Activated CD4-positive, alpha-beta T cell treated with anti-CD3 and anti-CD28 coated beads, Interleukin-2, amount 10 ng/mL, durations not matched to agents 7 days and 5 days (primary cell): ENCODE measurements around the gene NAA80. TPM values are rescaled to one million over a fixed set of nuclear protein-coding genes. Genes with fewer than 3 reads are reported as not detected.
A peak's percentile ranks its signal among the peaks of the same experiment; 100 is the strongest.

Experiments used
- CTCF ChIA-PET: fragments of 350-600 bp; sonication (Branson Sonifier 250); formaldehyde crosslinking; loops from one replicate; lab custom pipeline; 2021; ENCODE audit warnings: antibody characterized with exemption; lab: Charles Lee
- POLR2A ChIA-PET: fragments of 350-600 bp; sonication (Branson Sonifier 250); formaldehyde crosslinking; loops from one replicate; lab custom pipeline; 2021; ENCODE audit warnings: antibody characterized with exemption; lab: Charles Lee
- DNase-seq: peaks from one replicate; pipeline ENCODE4 v3.0.0-alpha.2; 2020
- H3K27ac Mint-ChIP-seq: one replicate; pipeline ENCODE4 v1.8.0; 2021; ENCODE audit warnings: mild to moderate bottlenecking, moderate library complexity, mixed read lengths
- H3K27me3 Mint-ChIP-seq: one replicate; pipeline ENCODE4 v1.8.0; 2021; ENCODE audit warnings: mixed read lengths
- H3K36me3 Mint-ChIP-seq: one replicate; pipeline ENCODE4 v1.8.0; 2021; ENCODE audit warnings: low read depth, mixed read lengths
- H3K4me1 Mint-ChIP-seq: one replicate; pipeline ENCODE4 v1.8.0; 2021; ENCODE audit warnings: mixed read lengths
- H3K4me3 Mint-ChIP-seq: one replicate; pipeline ENCODE4 v1.8.0; 2021; ENCODE audit warnings: mild to moderate bottlenecking, moderate library complexity, mixed read lengths
- H3K9me3 Mint-ChIP-seq: one replicate; pipeline ENCODE4 v1.8.0; 2021; ENCODE audit warnings: mixed read lengths
- total RNA-seq, 2 experiments: library from RNA; stranded (reverse); gene quantifications; one replicate each; pipeline ENCODE4 v1.2.3, GENCODE V29; 2021

The NAA80 gene
- total RNA-seq, 2 experiments from 2014 or later = 28.9 to 31.7 TPM

DNA sequence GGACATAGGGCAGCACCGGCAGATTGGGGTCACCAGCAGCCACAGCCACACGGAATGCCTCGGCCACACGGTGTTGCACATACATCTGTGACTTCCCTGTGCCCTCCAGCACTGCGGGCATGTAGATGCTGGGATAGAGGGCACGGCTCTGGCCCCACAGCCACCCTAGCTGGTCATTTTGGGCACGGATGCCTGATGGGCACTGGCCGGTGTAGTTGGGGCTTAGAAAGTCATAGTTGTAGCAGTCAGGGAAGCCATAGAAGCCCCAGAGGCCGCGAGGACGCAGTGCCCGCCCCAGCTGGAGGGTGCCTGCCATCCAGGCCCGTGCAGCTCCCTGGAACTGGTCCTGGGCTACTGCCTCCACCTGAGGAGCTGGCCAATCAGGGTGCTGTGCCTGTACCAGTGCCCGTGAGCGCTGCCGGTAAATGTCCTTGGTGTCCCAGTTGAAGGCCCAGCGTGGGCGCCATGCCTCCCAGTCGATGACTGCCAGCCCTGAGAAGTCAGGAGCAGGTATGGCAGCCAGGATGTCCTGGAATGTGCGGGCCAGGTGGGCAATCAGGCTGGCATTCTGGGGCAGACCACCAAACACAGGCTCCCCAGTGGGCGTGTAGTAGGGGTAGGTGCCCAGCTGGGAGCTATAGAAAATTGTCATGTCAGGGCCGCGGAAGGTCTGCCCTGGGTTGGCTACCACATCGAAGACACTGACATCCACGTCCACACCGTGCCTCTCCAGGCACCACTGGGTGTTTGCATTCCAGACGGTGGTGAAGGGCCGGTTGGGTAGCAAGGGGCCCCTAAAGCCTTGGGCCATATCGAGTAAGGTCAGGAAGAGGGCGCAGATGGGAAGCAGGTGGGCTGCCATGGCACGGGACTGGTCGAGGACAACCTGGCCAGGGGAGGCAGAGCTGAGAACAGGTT is 3.1 kb upstream of the NAA80 start:
- H3K27me3 Mint-ChIP-seq = no peaks in the 10 kb centered on the region
- H3K36me3 Mint-ChIP-seq = no peaks in the 10 kb centered on the region
- ChIA-PET POLR2A (interaction anchor here (0.6 to 0.7 kb wide), 2 partner anchors 67 to 1653 kb away, joined by 3 read pairs; no protein-coding TSS in a partner anchor), CTCF (interaction anchor here (0.6 to 1.1 kb wide), 3 partner anchors 15 to 484 kb away, joined by 3 to 4 read pairs (median 4); no protein-coding TSS in a partner anchor)
- H3K4me1 Mint-ChIP-seq = peaks cover 26% of the 10 kb centered on the region
- H3K27ac Mint-ChIP-seq = no peak overlapping the region
- DNase-seq = peak; percentile 5
- no peaks in the 10 kb centered on the region for H3K9me3 Mint-ChIP-seq
- H3K4me3 Mint-ChIP-seq = no peak overlapping the region

GRCh38 chr3:50300681-50301254 is 1.6 kb upstream of the NAA80 start:
- peaks cover 30% of the 10 kb centered on the region for H3K4me1 Mint-ChIP-seq
- no peaks in the 10 kb centered on the region for H3K27me3 Mint-ChIP-seq
- ChIA-PET POLR2A (no interaction called here), CTCF (no interaction called here)
- no peaks in the 10 kb centered on the region for H3K9me3 Mint-ChIP-seq
- H3K27ac Mint-ChIP-seq = peak overlapping the region; percentile 100
- peak overlapping the region; percentile 95 for H3K4me3 Mint-ChIP-seq
- peaks cover 1% of the 10 kb centered on the region for H3K36me3 Mint-ChIP-seq
- no peak for DNase-seq

DNA sequence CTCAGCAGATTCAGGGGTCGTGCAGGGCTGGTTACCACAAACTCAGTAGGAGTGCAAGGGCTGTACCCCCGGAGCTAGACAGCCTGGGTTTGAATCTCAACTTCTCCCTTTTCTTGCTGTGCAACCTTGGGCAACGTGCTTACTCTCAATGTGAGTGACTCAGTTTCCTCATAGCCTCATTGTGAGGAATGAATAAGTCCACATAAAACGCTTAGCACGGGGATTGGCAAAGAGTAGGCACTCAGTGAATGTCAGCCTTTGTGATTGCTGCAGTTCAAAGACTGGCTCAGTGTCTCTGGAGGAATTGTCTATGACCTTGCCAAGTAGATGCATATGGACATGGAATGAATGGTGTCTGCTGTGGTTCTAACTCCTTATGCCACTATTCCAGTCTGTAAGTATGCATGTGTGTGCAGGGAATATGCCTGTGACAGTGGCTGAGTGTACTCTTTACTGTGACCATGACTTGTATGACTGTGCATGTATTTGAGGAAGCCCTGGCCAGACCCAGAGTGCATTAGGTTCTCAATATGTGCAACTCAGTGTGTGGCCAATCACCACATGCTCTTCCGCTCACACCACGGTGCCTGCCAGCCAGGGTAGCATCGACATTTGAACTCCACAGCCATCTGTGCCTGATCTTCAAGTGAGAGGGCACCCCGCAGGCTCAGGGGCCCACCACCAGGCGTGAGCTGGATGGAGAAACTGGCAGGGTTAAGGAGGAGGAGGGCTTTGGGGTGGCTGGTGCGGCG is 900 bp upstream of the NAA80 start:
- POLR2A ChIA-PET = interaction anchor here (0.7 to 1.1 kb wide), 2 partner anchors 37 to 51 kb away, joined by 3 read pairs; partner anchors contain the start of genes CYB561D2 and NPRL2
- no peaks in the 10 kb centered on the region for H3K9me3 Mint-ChIP-seq
- peak overlapping the region; percentile 100 for H3K27ac Mint-ChIP-seq
- peak overlapping the region; percentile 95 for H3K4me3 Mint-ChIP-seq
- peaks cover 1% of the 10 kb centered on the region for H3K36me3 Mint-ChIP-seq
- CTCF ChIA-PET = interaction anchor here (0.7 to 4.5 kb wide), 14 partner anchors 11 to 105 kb away, joined by 3 to 21 read pairs (median 6); partner anchors contain the start of genes HYAL2, RASSF1 and TUSC2
- DNase-seq = peak; percentile 6
- H3K4me1 Mint-ChIP-seq = peaks cover 30% of the 10 kb centered on the region
- no peaks in the 10 kb centered on the region for H3K27me3 Mint-ChIP-seq

DNA sequence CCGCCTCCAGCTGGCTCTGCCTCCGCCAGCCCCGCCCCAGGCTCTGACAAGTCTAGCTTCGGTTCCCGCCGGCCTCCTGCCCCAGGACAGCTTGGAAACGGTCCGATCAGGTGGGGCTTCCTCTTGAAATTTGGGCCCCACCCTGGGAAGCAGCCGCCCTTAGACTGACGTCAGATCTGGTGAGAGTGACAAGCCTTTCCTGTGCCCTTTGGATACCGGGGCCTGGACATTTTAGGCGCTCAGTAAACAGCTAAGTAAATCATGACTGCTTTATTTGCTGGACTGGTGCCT is 378 bp upstream of the NAA80 start:
- H3K9me3 Mint-ChIP-seq = no peaks in the 10 kb centered on the region
- POLR2A ChIA-PET = interaction anchor here (0.7 to 1.1 kb wide), 2 partner anchors 38 to 51 kb away, joined by 3 read pairs; partner anchors contain the start of genes CYB561D2 and NPRL2
- H3K27me3 Mint-ChIP-seq = no peaks in the 10 kb centered on the region
- peak overlapping the region; percentile 95 for H3K4me3 Mint-ChIP-seq
- H3K36me3 Mint-ChIP-seq = peaks cover 1% of the 10 kb centered on the region
- DNase-seq = no peak
- CTCF ChIA-PET = interaction anchor here (0.7 to 4.5 kb wide), 15 partner anchors 10 to 105 kb away, joined by 3 to 21 read pairs (median 6); partner anchors contain the start of genes GNAI2, HYAL2, RASSF1 and TUSC2
- H3K4me1 Mint-ChIP-seq = peaks cover 30% of the 10 kb centered on the region
- peak overlapping the region; percentile 100 for H3K27ac Mint-ChIP-seq

GRCh38 chr3:50297896-50298725 is 1.1 kb downstream of the NAA80 start:
- peaks cover 1% of the 10 kb centered on the region for H3K36me3 Mint-ChIP-seq
- H3K4me3 Mint-ChIP-seq = peak overlapping the region; percentile 95
- ChIA-PET POLR2A (no interaction called here), CTCF (interaction anchor here (0.6 to 4.5 kb wide), 15 partner anchors 9 to 294 kb away, joined by 3 to 21 read pairs (median 6); partner anchors contain the start of genes CYB561D2, GNAI2, HYAL2 and LSMEM2)
- peak overlapping the region; percentile 100 for H3K27ac Mint-ChIP-seq
- DNase-seq = peak; percentile 8
- peaks cover 35% of the 10 kb centered on the region for H3K4me1 Mint-ChIP-seq
- no peaks in the 10 kb centered on the region for H3K9me3 Mint-ChIP-seq
- H3K27me3 Mint-ChIP-seq = no peaks in the 10 kb centered on the region

DNA sequence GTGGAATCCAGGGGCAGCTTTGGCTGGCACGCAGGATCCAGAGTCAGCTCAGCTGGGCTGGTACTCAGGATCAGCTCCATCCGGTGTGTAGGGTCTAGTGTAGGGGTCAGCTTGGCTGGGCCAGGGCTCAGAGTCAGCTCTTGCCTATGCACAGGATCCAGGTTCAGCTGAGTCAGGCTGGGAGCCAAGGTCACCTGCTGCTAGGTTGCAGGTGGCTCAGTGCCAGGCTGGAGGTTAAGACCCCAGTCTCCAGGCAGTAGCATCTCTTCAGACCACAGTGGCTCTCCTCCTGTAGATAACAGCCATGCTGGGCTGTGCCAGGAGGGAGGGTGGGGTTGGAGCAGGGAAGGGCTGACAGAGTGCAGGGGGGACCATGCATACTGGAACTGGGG is 1.8 kb downstream of the NAA80 start:
- peak overlapping the region; percentile 95 for H3K4me3 Mint-ChIP-seq
- no peak for DNase-seq
- no peaks in the 10 kb centered on the region for H3K27me3 Mint-ChIP-seq
- peak overlapping the region; percentile 100 for H3K27ac Mint-ChIP-seq
- H3K36me3 Mint-ChIP-seq = peaks cover 1% of the 10 kb centered on the region
- ChIA-PET POLR2A (interaction anchor here (0.6 kb wide), 1 partner anchor 28 kb away, joined by 5 read pairs; the partner anchor contains the start of gene SEMA3B), CTCF (interaction anchor here (0.6 to 4.5 kb wide), 7 partner anchors 9 to 68 kb away, joined by 3 to 21 read pairs (median 4); partner anchors contain the start of genes HYAL2 and LSMEM2)
- H3K4me1 Mint-ChIP-seq = peaks cover 41% of the 10 kb centered on the region
- H3K9me3 Mint-ChIP-seq = no peaks in the 10 kb centered on the region

DNA sequence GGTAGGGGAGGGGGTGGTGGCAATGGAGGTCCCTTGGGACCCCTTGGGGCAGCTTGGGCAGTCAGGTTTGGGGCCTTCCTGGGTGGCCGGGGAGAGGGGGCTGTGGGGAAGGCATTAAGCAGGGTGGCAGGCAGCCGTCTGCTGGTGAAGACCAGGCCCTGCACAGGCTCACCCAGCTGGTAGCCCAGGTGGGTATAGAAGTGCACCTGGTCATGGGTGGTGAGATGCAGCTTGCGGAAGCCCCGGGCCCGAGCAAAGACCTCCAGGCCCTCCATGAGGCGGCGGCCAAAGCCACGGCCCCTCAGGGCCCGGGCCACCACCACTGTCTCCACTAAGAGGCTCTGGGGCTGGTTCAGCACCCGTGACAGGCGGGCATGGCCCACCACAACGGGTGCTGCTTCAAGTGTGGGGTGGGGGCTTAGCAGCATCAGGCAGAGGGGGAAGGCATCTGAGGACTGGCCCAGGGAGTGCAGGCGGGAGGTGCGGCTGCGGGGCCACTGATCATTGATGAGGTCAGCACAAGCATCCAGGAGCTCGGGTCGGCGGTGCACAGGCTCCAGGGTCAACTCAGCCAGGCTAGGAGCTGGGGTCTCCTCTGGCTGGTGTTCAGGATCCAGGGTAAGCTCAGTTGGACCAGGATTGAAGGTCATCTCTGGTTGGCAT is 2.4 kb downstream of the NAA80 start:
- ChIA-PET CTCF (interaction anchor here (0.6 to 4.5 kb wide), 5 partner anchors 10 to 68 kb away, joined by 3 to 21 read pairs (median 4); partner anchors contain the start of gene HYAL2), POLR2A (interaction anchor here (0.6 kb wide), 1 partner anchor 28 kb away, joined by 5 read pairs; the partner anchor contains the start of gene SEMA3B)
- H3K4me1 Mint-ChIP-seq = peaks cover 42% of the 10 kb centered on the region
- peak overlapping the region; percentile 71 for H3K27ac Mint-ChIP-seq
- H3K4me3 Mint-ChIP-seq = no peak overlapping the region
- H3K9me3 Mint-ChIP-seq = no peaks in the 10 kb centered on the region
- H3K36me3 Mint-ChIP-seq = peaks cover 1% of the 10 kb centered on the region
- DNase-seq = peak; percentile 6
- H3K27me3 Mint-ChIP-seq = no peaks in the 10 kb centered on the region

DNA sequence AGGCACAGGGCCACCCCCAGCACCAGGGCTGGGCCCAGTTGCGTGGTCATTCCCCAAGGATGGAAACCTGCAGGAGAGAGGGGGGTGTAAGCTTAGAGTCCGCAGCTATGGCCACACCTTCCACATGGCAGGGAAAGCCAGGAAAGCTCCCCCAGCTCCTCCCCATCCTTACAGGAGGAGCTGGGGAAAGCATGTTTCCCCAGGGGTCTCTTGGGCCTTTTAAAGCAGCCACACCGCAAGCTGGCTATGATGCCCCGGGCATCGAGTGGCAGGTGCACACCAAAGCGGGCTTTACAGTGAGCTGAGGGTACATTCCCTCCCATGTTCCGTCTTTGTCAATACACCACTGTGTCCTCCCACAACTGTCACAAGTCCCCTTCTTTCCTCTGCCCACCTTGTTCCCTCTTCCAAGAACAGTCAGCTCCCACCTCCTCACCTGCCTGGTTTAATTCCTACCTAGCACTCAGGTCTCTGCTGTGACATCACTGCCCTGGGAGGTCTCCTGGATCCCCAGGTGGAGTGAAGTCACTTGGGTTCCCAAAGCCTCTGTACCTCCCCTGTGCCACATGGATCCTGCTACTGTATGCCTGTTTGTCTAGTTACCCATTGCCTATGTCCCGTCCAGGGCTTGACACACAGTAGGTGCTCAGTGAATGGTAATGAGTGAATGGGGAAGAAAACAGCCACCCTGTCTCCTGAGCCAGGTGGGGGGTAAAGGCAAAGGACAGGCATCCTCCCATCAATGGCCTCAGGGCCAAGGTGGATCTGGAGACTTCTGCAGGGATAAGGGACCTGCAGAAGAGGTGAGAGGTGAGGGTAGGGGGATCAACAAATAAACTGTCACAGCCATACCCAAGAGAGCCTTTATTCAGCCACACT is 3.4 kb downstream of the NAA80 start:
- Mint-ChIP-seq H3K4me3 (no peak overlapping the region), H3K27ac (no peak overlapping the region), H3K36me3 (peaks cover 1% of the 10 kb centered on the region), H3K9me3 (no peaks in the 10 kb centered on the region), H3K27me3 (no peaks in the 10 kb centered on the region), H3K4me1 (peaks cover 44% of the 10 kb centered on the region)
- CTCF ChIA-PET = interaction anchor here (1.0 to 4.5 kb wide), 5 partner anchors 26 to 55 kb away, joined by 3 to 21 read pairs (median 5); partner anchors contain the start of genes CYB561D2, HYAL2 and NPRL2
- no peak for DNase-seq
- POLR2A ChIA-PET = no interaction called here

GRCh38 chr3:50294492-50295403 is 4.5 kb downstream of the NAA80 start:
- Mint-ChIP-seq H3K27me3 (no peaks in the 10 kb centered on the region), H3K4me3 (no peak overlapping the region), H3K27ac (peak overlapping the region; percentile 9), H3K36me3 (peaks cover 1% of the 10 kb centered on the region), H3K9me3 (no peaks in the 10 kb centered on the region), H3K4me1 (peaks cover 40% of the 10 kb centered on the region)
- DNase-seq = no peak
- CTCF ChIA-PET = interaction anchor here (1.3 to 3.8 kb wide), 4 partner anchors 27 to 56 kb away, joined by 3 to 10 read pairs (median 6); partner anchors contain the start of genes CYB561D2, HYAL2 and NPRL2
- POLR2A ChIA-PET = no interaction called here
